HL-60 (cell line): ENCODE data around the gene FRAS1.
"Not testable (repeated sequence)": the region's sequence is repeated elsewhere in the genome, so short reads cannot be mapped to it uniquely, and the experiment has no call there.

Experiments
- DNase-seq, 2 experiments: peaks; one replicate each; pipeline ENCODE4 v3.0.0-alpha.2; 2010 to 2020; ENCODE audit warnings: low read depth in 1 of 2, low spot score in 1 of 2
- H3K27ac ChIP-seq: fragments of 250-450 bp; sonication (Bioruptor Pico); replicated peaks from 2 replicates; pipeline ENCODE4 v1.5.1; 2020; ENCODE audit warnings: mild to moderate bottlenecking, moderate library complexity
- H3K27me3 ChIP-seq: fragments of 250-450 bp; sonication (Bioruptor Pico); 2 replicates; pipeline ENCODE4 v1.5.1; 2021; ENCODE audit warnings: mild to moderate bottlenecking, moderate library complexity; ENCODE audit not compliant: insufficient read depth, poor library complexity, severe bottlenecking
- H3K4me3 ChIP-seq: replicated peaks from 2 replicates; pipeline ENCODE4 v1.5.1; 2011; ENCODE audit warnings: mild to moderate bottlenecking, control low read depth, low read length; ENCODE audit not compliant: insufficient read depth
- CTCF ChIP-seq: IDR thresholded peaks from one replicate; pipeline ENCODE4 v1.5.1; 2011; ENCODE audit warnings: low read length, control low read depth, inconsistent platforms; ENCODE audit not compliant: insufficient read depth
- GABPA ChIP-seq: IDR thresholded peaks from 2 replicates; pipeline ENCODE4 v1.6.1; 2012; ENCODE audit warnings: low read depth
- POLR2AphosphoS5 ChIP-seq: IDR thresholded peaks from 2 replicates; pipeline ENCODE4 v1.6.1; 2012; ENCODE audit warnings: low read depth
- REST ChIP-seq: IDR thresholded peaks from 2 replicates; pipeline ENCODE4 v1.6.1; 2012; ENCODE audit warnings: low read depth; ENCODE audit not compliant: insufficient replicate concordance
- SPI1 ChIP-seq: IDR thresholded peaks from 2 replicates; pipeline ENCODE4 v1.6.1; 2012; ENCODE audit warnings: low read depth, mild to moderate bottlenecking, borderline replicate concordance

The FRAS1 gene

GRCh38 chr4:78250500-78250899 lies 193.4 kb downstream of the FRAS1 start:
- DNase-seq, result no peak
- TF ChIP-seq SPI1 (no peak), CTCF (no peak), GABPA (no peak), REST (no peak), POLR2AphosphoS5 (no peak)

GRCh38 chr4:78252773-78253172 lies 195.7 kb downstream of the FRAS1 start:
- not testable (repeated sequence) for H3K4me3 ChIP-seq, H3K27me3 ChIP-seq, H3K27ac ChIP-seq, DNase-seq

More at GRCh38 chr4:78250500-78250899, 193.4 kb downstream of the FRAS1 start:
- Histone ChIP-seq H3K4me3 (no peak overlapping the region), H3K27ac (no peak overlapping the region), H3K27me3 (no peaks in the 10 kb centered on the region)

- Histone ChIP-seq H3K27me3 (no peaks in the 10 kb centered on the region), H3K4me3 (no peak overlapping the region), H3K27ac (no peak overlapping the region)
- DNase-seq, result no peak
- TF ChIP-seq POLR2AphosphoS5 (no peak), GABPA (no peak), SPI1 (no peak), REST (no peak), CTCF (no peak)
These were observed 197.8 kb downstream of the FRAS1 start for GRCh38 chr4:78254893-78255292.

- no peak overlapping the region for H3K27ac ChIP-seq
- no peak for TF ChIP-seq SPI1
- TF ChIP-seq POLR2AphosphoS5, result no peak
- TF ChIP-seq GABPA, result no peak
- no peak for TF ChIP-seq CTCF
- no peak for TF ChIP-seq REST
- H3K4me3 ChIP-seq, result no peak overlapping the region
- H3K27me3 ChIP-seq, result no peaks in the 10 kb centered on the region
- no peak for DNase-seq
These were observed 207.9 kb downstream of the FRAS1 start for GRCh38 chr4:78265006-78265405.
